ENCODE data around the gene NRP2. TPM values are rescaled to one million over a fixed set of nuclear protein-coding genes. Genes with fewer than 3 reads are reported as not detected.

The NRP2 gene, protein sequence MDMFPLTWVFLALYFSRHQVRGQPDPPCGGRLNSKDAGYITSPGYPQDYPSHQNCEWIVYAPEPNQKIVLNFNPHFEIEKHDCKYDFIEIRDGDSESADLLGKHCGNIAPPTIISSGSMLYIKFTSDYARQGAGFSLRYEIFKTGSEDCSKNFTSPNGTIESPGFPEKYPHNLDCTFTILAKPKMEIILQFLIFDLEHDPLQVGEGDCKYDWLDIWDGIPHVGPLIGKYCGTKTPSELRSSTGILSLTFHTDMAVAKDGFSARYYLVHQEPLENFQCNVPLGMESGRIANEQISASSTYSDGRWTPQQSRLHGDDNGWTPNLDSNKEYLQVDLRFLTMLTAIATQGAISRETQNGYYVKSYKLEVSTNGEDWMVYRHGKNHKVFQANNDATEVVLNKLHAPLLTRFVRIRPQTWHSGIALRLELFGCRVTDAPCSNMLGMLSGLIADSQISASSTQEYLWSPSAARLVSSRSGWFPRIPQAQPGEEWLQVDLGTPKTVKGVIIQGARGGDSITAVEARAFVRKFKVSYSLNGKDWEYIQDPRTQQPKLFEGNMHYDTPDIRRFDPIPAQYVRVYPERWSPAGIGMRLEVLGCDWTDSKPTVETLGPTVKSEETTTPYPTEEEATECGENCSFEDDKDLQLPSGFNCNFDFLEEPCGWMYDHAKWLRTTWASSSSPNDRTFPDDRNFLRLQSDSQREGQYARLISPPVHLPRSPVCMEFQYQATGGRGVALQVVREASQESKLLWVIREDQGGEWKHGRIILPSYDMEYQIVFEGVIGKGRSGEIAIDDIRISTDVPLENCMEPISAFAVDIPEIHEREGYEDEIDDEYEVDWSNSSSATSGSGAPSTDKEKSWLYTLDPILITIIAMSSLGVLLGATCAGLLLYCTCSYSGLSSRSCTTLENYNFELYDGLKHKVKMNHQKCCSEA
- total RNA-seq: 7.7 TPM

DNA sequence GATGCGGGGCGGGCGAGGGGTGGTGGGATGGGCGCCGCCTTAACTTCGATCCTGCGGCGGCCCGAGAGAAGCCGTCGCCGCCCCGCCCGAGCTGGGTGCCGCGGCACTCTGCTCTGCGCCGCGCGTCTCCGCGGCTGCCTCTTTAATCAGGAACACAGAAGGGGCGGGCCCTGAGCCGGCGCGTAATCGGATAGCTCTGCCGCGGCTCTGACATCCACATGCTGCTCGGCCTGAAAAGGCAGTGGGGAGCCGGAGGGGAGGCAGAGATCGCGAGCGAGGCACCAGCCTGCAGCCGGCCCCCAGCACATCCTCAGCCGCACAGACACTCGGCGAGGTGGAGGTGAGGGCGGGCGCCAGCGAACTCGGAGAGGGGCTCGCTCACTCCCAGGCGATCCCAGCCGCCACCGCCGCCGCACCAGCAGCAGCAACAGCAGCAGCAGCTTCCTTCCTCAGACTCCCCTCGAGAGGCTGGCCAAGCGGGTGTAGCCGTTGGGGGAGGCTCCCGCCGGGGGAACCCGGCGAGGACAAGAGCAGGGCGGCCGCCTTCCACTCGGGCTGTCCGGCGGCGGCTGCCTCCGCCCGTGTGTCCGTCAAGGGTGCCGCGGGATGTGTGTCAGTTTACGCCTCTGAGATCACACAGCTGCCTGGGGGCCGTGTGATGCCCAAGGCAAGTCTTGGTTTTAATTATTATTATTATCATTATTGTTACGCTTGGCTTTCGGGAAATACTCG lies at the start of gene NRP2:
Gene NRP2, plus strand, starts transcription at position 263 of the 732 bp plus-strand sequence. CDS start 790 bp downstream, outside the sequence.
- peak; percentile 66 for DNase-seq (ENCODE audit: low spot score)
- peak; percentile 80 for ATAC-seq

DNA sequence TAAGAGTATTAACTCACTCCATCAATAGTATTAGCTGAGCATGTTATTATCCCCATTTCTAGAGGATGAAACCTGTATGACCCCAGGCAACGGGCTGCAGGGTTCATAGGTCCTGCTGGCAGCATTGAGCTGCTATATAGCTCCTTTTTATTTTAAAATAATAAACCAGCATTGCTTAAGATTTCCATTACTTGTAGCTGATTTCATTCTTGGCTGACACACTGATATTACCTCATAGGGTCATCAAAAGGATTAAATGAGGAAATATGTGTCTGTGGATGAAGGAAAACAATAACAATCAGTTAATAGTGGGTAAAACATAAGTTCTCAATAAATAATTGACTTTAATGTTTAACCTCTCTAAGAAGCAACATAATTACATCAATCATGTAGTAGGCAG lies 48.3 kb upstream of the NRP2 start:
- DNase-seq (ENCODE audit: low spot score): no peak
- no peak for ATAC-seq

DNA sequence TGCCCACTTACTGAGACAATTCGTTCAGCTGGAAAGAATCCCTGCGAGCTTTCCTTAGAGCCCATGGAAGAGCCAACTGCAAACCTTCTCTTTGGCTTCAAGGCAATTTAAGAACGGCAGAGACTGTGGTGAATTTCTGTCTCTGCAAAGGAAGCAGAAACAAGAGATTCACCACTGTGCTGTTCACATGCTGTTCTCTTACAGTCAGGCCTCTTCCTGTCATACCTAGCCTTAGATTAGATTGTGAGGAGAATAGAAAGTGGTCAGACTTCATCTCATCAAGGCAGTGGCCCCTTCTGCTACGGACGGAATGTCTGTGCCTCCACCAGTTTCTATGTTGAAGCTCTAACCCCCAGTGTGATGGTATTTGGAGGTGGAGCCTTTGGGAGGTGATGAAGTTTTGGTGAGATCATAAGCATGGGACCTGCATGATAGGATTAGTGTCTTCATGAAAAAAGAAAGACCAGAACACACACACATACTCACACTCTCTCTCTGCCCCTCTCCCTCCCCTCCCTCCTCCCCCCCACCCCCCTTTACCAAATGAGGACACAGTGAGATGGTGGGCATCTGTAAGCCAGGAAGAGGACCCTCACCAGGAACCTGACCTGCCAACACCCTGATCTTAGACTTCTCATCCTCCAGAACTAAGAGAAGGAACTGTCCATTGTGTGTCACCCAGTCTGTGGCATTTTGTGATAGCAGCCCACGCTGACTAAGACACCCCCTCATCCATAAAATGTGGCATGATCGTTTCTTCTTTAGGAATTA lies 45.6 kb upstream of the NRP2 start:
- ATAC-seq (no peak), DNase-seq (ENCODE audit: low spot score) (no peak)

DNA sequence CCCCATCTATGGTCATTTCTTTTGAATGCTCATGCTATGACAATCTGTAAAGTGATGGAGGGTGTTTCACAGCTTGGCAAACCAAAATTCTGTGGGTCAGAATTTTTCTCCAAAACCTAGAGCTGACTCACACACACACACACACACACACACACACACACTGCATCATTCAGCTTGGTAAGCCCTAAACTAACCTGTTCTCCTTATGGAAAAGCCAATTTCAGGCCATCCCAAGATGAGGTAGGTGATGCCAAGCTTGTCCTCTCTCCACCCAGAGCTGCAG lies 45.0 kb upstream of the NRP2 start:
- no peak for ATAC-seq
- no peak for DNase-seq (ENCODE audit: low spot score)

DNA sequence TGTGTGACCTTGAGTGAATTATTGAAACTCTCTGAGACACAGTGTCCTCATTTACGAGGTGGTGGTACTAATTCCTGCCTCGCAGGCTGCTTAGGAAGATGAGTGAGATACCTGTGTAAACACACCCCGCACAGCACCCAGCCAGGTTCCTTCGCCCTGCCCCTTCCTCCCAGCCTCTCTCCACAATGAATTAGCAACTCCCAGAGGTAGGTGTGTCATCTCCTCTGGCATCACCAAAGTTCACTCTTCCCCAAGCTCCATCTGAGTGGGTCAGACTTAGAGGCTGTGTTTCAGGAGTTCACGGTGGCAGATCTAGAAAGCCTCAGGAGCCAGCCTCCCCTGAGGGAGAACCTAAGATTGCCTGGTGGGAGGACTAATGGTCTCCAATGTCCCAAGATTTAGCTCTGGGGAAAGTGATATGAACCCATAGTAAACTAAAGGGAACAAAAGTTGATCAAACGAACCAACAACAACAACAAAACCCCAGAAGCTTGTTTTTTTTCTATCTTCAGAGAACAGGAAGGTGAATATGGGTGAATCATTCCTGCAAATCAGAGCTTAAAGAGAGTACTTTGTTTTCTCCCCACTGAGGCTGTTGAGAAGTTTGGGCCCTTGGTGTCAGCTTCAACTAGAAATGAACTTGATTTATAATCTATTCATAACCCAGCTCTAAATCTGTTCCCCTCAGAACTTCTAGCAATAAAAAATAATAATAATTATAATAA lies 44.4 kb upstream of the NRP2 start:
- DNase-seq (ENCODE audit: low spot score) (no peak), ATAC-seq (no peak)

DNA sequence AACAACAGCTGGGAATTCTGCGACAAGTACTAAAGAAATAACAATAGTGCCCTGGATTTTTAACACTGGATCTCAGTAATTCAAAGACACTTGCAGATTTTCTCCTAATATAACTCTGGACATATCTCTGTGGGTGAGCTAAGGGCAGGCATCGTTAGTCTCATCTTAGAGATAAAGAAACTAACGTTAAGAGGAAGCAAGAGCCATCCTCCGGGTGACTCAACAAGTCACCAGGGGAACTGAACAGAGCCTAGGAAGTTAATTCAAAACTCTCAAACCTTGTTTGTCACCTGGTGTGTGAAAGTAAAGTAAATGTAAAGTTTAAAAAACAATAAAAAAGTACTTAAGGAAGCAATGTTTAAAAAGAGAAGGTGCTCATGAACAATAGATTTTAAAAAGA lies 41.6 kb upstream of the NRP2 start:
- ATAC-seq: no peak
- DNase-seq (ENCODE audit: low spot score): no peak

DNA sequence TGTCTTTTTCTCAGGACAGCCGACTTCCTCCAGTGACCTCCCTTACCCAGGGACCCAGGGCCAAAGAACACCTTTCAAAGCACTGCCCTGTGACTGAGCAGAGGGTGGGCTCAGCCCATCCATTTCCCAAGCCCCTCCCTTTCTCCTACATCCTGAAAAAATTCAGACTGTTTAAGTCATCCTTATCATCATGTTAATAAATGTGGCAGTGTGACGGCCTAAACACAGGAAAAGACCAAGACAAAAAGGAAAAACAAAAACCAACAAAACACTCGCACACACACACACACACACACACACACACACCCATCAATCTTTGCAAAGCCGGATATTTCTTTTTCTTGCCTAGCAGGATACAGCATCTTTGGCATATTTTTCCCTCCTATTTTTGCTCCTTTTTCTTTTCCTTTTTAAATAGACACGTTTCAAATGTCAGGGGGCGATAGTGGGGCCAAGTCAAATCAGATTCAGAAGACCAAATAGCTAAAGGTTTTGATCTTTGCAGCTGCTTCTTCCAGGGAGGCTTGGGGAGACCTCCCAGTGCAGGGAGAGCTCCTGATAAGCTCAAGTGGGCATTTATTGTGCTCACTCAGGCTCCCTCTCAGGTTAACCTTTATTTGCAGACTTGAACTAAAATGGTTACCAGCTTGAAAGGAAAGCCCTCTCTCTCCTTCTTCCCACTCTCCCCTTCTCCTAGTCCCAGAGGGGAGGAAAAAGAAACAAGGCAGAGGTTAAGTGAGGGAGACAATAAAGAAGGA lies 39.5 kb upstream of the NRP2 start:
- no peak for DNase-seq (ENCODE audit: low spot score)
- no peak for ATAC-seq

DNA sequence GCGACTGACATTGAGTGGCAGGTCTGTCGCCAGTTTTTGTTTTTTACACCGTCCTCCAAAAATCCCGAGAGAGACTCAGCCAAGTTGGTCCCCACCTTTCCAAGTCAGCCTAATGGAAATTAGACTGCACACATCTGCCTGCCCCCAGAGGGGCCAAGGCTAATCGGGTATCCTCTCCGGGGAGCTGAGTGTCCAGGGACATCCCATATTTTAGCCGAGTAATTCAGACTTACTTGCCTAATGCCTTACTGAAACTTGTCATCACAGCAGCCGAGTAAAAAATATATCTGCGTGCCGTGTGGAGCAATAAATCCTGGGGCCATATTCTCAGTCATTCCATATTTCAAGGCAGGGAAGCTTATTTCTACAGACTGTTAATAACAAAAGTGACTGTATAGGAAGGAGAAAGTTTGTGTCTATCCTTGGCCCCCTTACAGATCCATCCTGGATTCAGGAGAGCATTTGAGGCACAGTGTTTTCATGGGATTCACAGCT lies 38.9 kb upstream of the NRP2 start:
- DNase-seq (ENCODE audit: low spot score) (no peak), ATAC-seq (no peak)

DNA sequence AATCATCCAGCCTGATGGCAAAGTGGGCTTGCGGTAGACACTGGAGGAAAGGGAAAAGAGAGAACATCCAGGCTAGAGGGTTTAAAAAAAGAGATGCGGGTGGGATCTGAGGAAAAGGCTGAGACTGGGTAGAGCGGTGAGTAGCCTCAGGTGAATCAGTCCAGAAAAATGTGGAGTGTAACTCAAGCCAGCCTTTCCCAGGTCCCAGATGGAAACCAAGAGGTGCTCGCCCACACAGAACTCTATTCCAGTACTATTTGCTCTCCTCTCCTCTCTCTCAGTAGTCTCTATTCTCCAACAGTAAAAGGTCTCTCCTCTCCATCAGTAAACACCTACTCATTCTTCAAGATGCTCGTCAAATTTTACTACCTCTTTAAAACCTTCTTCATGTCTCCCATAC lies 38.3 kb upstream of the NRP2 start:
- ATAC-seq (no peak), DNase-seq (ENCODE audit: low spot score) (no peak)

DNA sequence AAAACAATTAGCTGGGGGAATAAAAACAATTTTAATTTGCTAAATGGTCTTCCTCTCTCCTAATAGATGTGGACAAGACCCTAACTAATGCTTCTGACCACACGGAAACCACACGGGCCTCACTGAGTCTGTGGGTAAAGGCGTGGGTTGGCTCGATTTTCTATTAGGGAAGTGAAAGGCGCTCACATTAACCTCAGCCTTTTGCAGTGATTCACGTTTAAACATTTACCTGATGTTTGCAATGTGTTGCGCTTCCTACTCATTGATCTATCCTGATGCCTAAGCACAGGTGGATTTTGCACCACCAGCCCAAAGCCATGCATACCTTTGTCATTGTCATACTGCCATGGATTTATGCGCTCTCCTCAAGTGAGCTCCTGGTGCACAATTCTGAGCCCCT lies 35.6 kb upstream of the NRP2 start:
- DNase-seq (ENCODE audit: low spot score) (no peak), ATAC-seq (peak; percentile 73)

DNA sequence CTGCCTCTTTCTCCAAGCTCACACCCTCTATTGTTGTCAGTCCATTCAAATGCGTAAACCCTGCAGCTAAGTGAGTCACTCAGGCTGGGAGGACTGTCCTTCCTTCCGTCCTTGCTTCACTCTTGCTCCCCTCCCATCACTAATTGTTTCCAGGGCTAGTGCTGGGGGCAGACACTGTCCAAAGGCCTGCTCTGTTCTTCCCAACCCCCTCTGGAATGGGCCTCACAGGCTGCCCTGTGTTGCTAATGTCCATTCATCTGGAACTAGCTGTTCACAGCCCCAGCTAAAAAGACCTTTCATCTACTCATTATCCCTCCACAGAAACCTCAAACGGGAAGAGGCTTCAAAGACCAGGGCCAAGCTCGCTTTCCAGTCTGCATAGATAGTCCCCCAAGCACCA lies 31.9 kb upstream of the NRP2 start:
- DNase-seq (ENCODE audit: low spot score): no peak
- ATAC-seq: no peak

DNA sequence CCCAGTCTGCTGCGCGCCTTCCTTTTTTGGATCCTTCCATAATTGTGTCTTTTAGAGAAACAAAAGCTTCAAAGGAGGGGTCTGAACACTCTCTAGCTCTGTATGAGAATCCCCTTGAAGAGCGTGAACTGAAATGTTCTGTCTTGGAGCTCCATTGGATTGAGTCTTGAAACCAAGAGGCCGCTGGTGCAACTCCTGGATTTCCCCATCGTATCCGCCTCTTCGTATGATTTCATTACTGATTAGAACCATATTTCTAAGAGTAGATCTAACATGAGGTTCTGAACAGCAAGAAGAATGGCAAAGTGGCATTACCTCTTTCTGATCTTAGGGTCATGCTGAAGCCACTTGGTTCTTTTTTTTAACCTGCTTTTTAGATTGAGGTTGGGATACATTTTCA lies 31.4 kb upstream of the NRP2 start:
- ATAC-seq (no peak), DNase-seq (ENCODE audit: low spot score) (no peak)

DNA sequence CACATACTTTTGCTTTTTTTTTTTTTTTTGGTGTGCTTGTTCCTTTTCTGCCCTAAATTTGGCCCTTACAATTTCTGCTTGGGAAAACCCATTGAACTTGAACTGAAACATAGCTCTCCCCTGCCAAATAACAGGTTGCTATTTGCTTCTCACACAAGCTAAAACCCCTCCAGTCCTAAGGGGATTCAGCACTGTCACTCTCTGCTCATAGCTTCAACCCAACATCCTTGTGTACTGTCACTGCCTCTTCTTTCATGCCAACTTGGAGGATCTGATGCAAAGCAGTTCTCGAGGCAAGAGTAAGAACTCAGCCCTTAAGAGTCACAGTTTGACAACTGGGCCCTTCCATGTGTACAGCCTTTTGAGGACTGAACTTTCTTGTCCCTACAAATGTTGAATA lies 30.6 kb upstream of the NRP2 start:
- DNase-seq (ENCODE audit: low spot score) (no peak), ATAC-seq (no peak)

DNA sequence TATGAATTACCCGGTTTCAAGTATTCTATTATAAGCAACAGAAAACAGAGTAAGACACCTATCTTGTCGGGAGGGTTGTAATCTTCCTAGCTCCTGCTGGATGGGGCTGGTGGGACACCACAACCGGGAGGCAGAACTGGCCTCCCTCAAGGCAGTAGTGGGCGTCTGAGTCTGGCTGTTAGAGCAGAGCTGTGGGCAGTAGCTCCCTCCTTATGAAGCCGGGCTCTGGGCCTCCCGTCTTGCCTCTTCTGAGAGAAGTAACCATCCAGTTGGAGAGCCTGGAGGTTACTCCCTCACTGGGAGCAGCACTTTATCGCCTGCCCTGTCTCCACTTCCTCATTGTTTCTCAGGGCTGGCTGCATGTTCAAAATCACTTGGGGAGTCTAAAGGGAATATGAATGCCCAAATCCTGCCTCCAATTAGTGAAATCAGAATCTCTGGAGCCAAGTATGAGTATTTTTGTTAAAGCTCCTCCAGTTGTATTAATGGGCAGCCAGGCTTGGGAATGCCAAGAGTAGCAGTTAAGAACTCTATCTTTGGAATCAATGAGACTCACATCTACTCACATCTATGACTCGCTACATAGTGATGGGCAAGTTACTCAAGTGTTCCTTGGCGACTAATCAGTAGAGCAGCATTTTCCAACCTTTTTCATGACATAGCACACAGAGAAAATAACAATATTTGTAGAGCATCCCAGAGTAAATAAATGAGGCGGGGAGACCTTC lies 27.3 kb upstream of the NRP2 start:
- DNase-seq (ENCODE audit: low spot score): no peak
- no peak for ATAC-seq

DNA sequence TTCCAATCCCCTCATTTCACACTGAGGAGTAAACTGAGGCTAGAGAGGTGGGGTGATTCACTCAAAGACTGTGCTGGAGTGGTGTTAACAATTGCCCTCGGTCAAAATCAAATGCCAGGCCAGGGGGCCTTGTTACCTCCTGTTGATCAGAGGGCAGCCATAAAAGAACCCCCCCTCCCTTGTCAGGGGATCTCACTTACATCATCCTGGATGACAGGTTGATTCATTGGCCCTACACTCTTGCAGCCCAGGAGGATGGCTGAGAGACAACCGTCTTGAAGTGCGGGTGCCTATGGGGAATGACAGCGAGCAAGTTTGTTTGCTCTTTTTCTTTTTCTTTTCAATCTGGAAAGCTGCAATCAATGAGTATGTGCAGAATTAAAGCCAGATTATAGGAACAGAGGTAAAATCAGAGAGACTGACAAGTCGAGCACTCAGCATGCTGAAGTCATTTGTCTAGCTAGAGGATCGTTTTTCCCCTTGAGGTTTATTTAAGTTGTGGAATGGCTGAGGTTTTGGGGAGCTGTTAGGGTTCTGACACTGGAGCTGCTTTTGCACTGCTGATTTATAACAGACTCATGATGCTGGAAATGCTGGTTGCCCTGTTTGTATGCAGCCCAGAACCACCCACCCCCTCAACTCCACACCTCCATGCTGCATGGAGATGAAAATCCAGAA lies 26.4 kb upstream of the NRP2 start:
- no peak for DNase-seq (ENCODE audit: low spot score)
- ATAC-seq: no peak

DNA sequence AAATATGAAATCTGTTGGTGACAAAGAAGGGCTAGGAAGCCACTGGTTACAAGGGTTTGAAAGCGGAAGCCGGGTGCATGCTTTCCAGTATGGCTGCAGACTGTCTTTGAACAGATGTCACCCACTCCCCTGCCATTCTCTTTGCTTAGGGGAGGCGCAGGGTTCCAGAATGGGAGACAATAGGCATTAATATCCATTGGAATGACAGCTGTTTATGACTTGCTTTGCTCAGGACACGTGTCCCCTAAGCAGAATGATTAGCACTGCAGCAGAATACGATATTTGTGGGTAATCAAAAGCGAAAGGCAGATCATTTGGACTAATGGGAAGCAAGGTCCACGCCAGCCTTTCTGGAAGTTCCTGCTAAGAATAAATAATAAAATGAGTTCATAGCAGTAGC lies 25.8 kb upstream of the NRP2 start:
- ATAC-seq: no peak
- no peak for DNase-seq (ENCODE audit: low spot score)

DNA sequence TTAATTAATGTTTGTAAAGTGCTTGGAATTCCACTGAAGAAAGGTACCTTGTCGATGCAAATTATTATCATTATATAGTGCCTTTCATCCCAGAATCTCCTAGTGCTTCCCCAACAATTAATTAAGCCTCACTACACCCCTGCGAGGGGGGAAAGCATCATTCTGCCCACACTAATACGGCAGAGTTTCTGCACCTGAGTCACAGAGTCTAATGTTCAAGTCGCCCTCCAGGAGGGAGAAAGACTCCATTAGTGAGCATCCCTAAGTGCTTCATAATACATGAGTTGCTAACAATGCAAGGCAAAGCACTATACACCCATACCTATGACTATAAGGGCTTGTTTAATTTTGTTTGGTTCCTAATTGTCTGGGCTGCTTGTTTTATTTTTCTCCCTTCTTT lies 25.4 kb upstream of the NRP2 start:
- ATAC-seq: no peak
- DNase-seq (ENCODE audit: low spot score): no peak

DNA sequence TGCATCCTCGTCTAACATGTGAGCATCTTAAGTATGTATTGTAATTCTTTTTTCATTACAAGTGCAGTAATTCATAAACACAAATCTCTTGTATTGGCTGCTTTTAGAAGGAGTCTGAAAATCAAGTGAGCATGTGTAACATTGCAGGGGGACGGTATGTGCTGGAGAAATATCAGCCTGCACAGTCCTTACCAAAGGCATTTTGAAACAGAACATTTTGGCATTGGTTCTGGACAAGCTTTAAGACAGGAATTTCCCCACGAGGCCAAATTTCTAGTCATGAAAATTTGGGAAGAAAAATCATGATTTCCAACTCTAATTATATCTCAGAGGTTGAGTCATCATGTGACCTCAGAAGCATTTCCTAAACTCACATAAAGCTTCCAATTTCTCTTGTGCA lies 24.7 kb upstream of the NRP2 start:
- no peak for ATAC-seq
- no peak for DNase-seq (ENCODE audit: low spot score)

Data from left lobe of liver (tissue), 2 donors.